Activated CD4-positive, alpha-beta memory T cell treated with anti-CD3 and anti-CD28 coated beads, Interleukin-2, amount 10 ng/mL, durations not matched to agents 7 days and 5 days (primary cell): ENCODE data around the gene SHQ1. TPM values are rescaled to one million over a fixed set of nuclear protein-coding genes. Genes with fewer than 3 reads are reported as not detected.
"Not testable (repeated sequence)": the region's sequence is repeated elsewhere in the genome, so short reads cannot be mapped to it uniquely, and the experiment has no call there.

Source experiments
- CTCF ChIA-PET: fragments of 350-600 bp; sonication (Branson Sonifier 250); formaldehyde crosslinking; loops from one replicate; lab custom pipeline; 2021; ENCODE audit warnings: antibody characterized with exemption, inconsistent platforms; lab: Charles Lee
- POLR2A ChIA-PET: fragments of 350-600 bp; sonication (Branson Sonifier 250); formaldehyde crosslinking; loops from one replicate; lab custom pipeline; 2021; ENCODE audit warnings: antibody characterized with exemption; lab: Charles Lee
- DNase-seq: peaks from one replicate; pipeline ENCODE4 v3.0.0-alpha.2; 2020
- H3K27ac Mint-ChIP-seq: one replicate; pipeline ENCODE4 v1.8.0; 2021; ENCODE audit warnings: mild to moderate bottlenecking, mixed read lengths
- H3K27me3 Mint-ChIP-seq: one replicate; pipeline ENCODE4 v1.8.0; 2021; ENCODE audit warnings: mixed read lengths
- H3K36me3 Mint-ChIP-seq: one replicate; pipeline ENCODE4 v1.8.0; 2021; ENCODE audit warnings: low read depth, mixed read lengths
- H3K4me1 Mint-ChIP-seq: one replicate; pipeline ENCODE4 v1.8.0; 2021; ENCODE audit warnings: mixed read lengths
- H3K4me3 Mint-ChIP-seq: one replicate; pipeline ENCODE4 v1.8.0; 2021; ENCODE audit warnings: mild to moderate bottlenecking, mixed read lengths
- H3K9me3 Mint-ChIP-seq: one replicate; pipeline ENCODE4 v1.8.0; 2021; ENCODE audit warnings: mixed read lengths
- total RNA-seq, 2 experiments: library from RNA; stranded (reverse); gene quantifications; one replicate each; pipeline ENCODE4 v1.2.3, GENCODE V29; 2021

SHQ1 gene
- total RNA-seq, 2 experiments from 2014 or later: 16.7 to 20.6 TPM

- POLR2A ChIA-PET: no interaction called here
These were observed 97.8 kb downstream of the SHQ1 start for GRCh38 chr3:72750405-72750965.

GRCh38 chr3:72748659-72749058 lies 99.6 kb downstream of the SHQ1 start:
- DNase-seq: no peak
- Mint-ChIP-seq H3K27ac (no peak overlapping the region), H3K4me1 (peaks cover 6% of the 10 kb centered on the region), H3K27me3 (no peaks in the 10 kb centered on the region), H3K9me3 (no peaks in the 10 kb centered on the region), H3K36me3 (peaks cover 9% of the 10 kb centered on the region), H3K4me3 (no peak overlapping the region)
- ChIA-PET CTCF (interaction anchor here (0.8 kb wide), 1 partner anchor 10 kb away, joined by 3 read pairs; no protein-coding TSS in a partner anchor), POLR2A (no interaction called here)

More at GRCh38 chr3:72750405-72750965, 97.8 kb downstream of the SHQ1 start:
- H3K27me3 Mint-ChIP-seq: no peaks in the 10 kb centered on the region
- DNase-seq: no peak
- no peaks in the 10 kb centered on the region for H3K9me3 Mint-ChIP-seq
- peaks cover 12% of the 10 kb centered on the region for H3K4me1 Mint-ChIP-seq
- H3K27ac Mint-ChIP-seq: no peak overlapping the region
- H3K4me3 Mint-ChIP-seq: no peak overlapping the region
- peaks cover 16% of the 10 kb centered on the region for H3K36me3 Mint-ChIP-seq
- CTCF ChIA-PET: interaction anchor here (0.9 kb wide), 1 partner anchor 11 kb away, joined by 3 read pairs; no protein-coding TSS in a partner anchor

GRCh38 chr3:72746430-72747411 lies 101.5 kb downstream of the SHQ1 start:
- Mint-ChIP-seq H3K4me3 (no peak overlapping the region), H3K27ac (no peak overlapping the region), H3K4me1 (peaks cover 6% of the 10 kb centered on the region), H3K9me3 (no peaks in the 10 kb centered on the region), H3K27me3 (no peaks in the 10 kb centered on the region), H3K36me3 (peaks cover 4% of the 10 kb centered on the region)
- POLR2A ChIA-PET: no interaction called here
- DNase-seq: no peak
- CTCF ChIA-PET: no interaction called here

GRCh38 chr3:72745146-72745999 lies 102.9 kb downstream of the SHQ1 start:
- Mint-ChIP-seq H3K27me3 (no peaks in the 10 kb centered on the region), H3K4me3 (no peak overlapping the region), H3K9me3 (no peaks in the 10 kb centered on the region), H3K27ac (no peak overlapping the region), H3K4me1 (peaks cover 6% of the 10 kb centered on the region), H3K36me3 (peaks cover 4% of the 10 kb centered on the region)
- ChIA-PET POLR2A (no interaction called here), CTCF (no interaction called here)
- DNase-seq: no peak

DNA sequence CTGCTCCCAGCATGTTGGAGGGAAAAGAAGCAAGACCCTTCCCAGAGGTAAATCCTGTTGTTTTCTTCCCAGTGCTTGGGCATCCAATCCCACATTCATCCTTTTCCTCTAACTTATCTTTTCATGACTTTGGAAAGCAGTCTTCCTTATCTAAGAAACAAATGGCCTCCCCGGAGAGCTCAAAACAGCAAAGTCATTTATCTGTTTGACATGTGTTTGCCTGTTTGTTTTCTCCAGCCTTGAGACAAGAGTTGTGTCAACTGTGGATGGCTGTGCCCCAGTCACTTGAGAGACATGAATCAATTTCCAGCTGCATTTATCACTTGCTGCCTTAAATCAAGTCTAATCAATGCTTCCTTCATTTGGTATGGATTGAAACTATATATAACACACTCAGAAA lies 103.9 kb downstream of the SHQ1 start:
- CTCF ChIA-PET: no interaction called here
- no peak overlapping the region for H3K4me3 Mint-ChIP-seq

DNA sequence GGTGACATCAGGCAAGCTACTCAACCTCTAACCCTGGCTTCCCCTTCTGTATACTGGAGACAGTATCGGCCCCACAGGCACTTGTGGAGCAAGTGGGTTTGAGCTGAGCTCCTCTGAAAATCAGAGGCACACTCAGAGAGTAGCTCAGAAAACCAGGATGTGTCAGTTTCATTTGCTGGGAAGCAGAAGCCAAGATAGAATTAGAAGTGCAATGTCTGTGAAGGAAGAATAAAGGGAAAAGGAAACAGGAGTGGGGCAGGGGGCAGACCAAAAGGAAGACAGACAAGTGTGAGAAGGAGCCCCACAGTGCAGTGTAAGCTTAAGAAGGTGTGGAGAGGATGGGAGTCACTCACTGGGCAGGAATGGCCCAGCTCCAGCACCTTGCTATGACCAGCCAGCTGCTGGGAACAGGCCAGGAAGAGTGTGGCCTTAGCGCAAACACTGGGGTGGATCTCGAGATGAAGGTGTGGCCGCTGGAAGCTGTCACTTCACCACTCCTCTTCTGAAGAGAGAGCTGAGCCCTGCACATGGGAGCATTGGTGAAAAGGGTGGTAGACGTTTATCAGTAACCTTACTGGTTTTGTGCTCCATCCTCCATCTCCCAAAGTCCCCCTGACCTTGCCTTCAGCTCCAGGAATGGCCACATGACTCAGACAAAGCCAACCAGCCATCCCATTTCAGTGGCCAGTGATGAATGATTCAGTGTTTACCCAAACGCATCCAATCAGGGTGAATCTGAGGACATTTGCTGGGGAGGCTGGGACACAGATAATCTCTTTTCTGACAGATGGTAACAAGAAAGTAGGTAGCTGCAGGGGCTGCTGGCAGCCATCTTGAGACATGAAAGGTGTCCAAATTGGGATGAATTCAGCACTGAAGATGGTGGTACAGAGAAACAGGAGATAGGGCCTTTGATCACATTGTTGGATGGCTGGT lies 108.4 kb downstream of the SHQ1 start:
- H3K36me3 Mint-ChIP-seq: no peaks in the 10 kb centered on the region
- CTCF ChIA-PET: interaction anchor here (0.8 to 1.7 kb wide), 3 partner anchors 11 to 111 kb away, joined by 3 to 7 read pairs (median 3); no protein-coding TSS in a partner anchor
- H3K27me3 Mint-ChIP-seq: no peaks in the 10 kb centered on the region

More for the DNA sequence above, 103.9 kb downstream of the SHQ1 start:
- POLR2A ChIA-PET: interaction anchor here (0.7 kb wide), 1 partner anchor 11 kb away, joined by 3 read pairs; no protein-coding TSS in a partner anchor
- no peak for DNase-seq
- Mint-ChIP-seq H3K27me3 (no peaks in the 10 kb centered on the region), H3K4me1 (peaks cover 9% of the 10 kb centered on the region), H3K36me3 (peaks cover 4% of the 10 kb centered on the region), H3K9me3 (no peaks in the 10 kb centered on the region), H3K27ac (no peak overlapping the region)

GRCh38 chr3:72738752-72739530 lies 109.3 kb downstream of the SHQ1 start:
- DNase-seq: peak; percentile 76
- H3K4me1 Mint-ChIP-seq: peaks cover 18% of the 10 kb centered on the region
- H3K27ac Mint-ChIP-seq: peak overlapping the region; percentile 57
- H3K27me3 Mint-ChIP-seq: no peaks in the 10 kb centered on the region
- peak overlapping the region; percentile 73 for H3K4me3 Mint-ChIP-seq
- ChIA-PET POLR2A (interaction anchor here (1.0 to 2.1 kb wide), 3 partner anchors 16 to 293 kb away, joined by 3 to 14 read pairs (median 4); no protein-coding TSS in a partner anchor), CTCF (interaction anchor here (1.1 to 1.7 kb wide), 3 partner anchors 10 to 112 kb away, joined by 3 to 7 read pairs (median 3); no protein-coding TSS in a partner anchor)
- H3K36me3 Mint-ChIP-seq: no peaks in the 10 kb centered on the region
- H3K9me3 Mint-ChIP-seq: peaks cover 7% of the 10 kb centered on the region

More for the DNA sequence above, 108.4 kb downstream of the SHQ1 start:
- H3K9me3 Mint-ChIP-seq: peaks cover 3% of the 10 kb centered on the region
- H3K4me3 Mint-ChIP-seq: peak overlapping the region; percentile 73
- POLR2A ChIA-PET: interaction anchor here (1.3 to 2.1 kb wide), 2 partner anchors 15 to 21 kb away, joined by 4 to 14 read pairs; no protein-coding TSS in a partner anchor
- H3K4me1 Mint-ChIP-seq: peaks cover 18% of the 10 kb centered on the region
- DNase-seq: no peak
- no peak overlapping the region for H3K27ac Mint-ChIP-seq

GRCh38 chr3:72735072-72735471 lies 113.2 kb downstream of the SHQ1 start:
- DNase-seq, POLR2A ChIA-PET, H3K36me3 Mint-ChIP-seq, H3K27ac Mint-ChIP-seq, CTCF ChIA-PET, H3K27me3 Mint-ChIP-seq, H3K4me3 Mint-ChIP-seq: not testable (repeated sequence)
- peaks cover 18% of the 10 kb centered on the region for H3K4me1 Mint-ChIP-seq
- H3K9me3 Mint-ChIP-seq: peaks cover 14% of the 10 kb centered on the region

DNA sequence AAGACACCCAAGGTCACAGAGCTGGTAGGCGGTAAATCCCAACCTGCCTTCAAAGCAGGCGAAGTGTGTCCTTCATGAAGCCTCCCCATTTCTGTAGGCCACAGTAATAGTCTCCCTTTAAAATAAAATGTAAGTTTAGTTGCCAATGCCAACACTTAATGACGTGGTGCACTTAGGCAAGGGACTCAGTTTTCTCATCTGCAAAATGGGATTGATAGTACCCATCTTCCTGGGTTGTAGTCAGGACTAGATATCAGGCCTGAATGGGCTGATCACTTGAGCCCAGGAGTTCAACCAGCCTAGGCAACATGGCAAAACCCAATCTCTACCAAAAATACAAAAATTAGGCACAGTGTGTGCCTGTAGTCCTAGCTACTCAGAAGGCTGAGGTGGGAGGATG lies 114.6 kb downstream of the SHQ1 start:
- Mint-ChIP-seq H3K4me3 (no peak overlapping the region), H3K27me3 (no peaks in the 10 kb centered on the region), H3K27ac (no peak overlapping the region), H3K4me1 (peaks cover 9% of the 10 kb centered on the region), H3K36me3 (peaks cover 6% of the 10 kb centered on the region), H3K9me3 (peaks cover 14% of the 10 kb centered on the region)
- ChIA-PET POLR2A (no interaction called here), CTCF (no interaction called here)
- DNase-seq: no peak

GRCh38 chr3:72732666-72733345 lies 115.4 kb downstream of the SHQ1 start:
- H3K27ac Mint-ChIP-seq, H3K36me3 Mint-ChIP-seq, POLR2A ChIA-PET, CTCF ChIA-PET, H3K4me1 Mint-ChIP-seq, DNase-seq, H3K27me3 Mint-ChIP-seq, H3K4me3 Mint-ChIP-seq: not testable (repeated sequence)
- H3K9me3 Mint-ChIP-seq: peaks cover 14% of the 10 kb centered on the region
